A673 (cell line): ENCODE data around the gene TMEM179. TPM values are rescaled to one million over a fixed set of nuclear protein-coding genes. Genes with fewer than 3 reads are reported as not detected.
A peak's percentile ranks its signal among the peaks of the same experiment; 100 is the strongest.

Experiments used
- BruUV-seq: library from RNA; stranded (reverse); fragments of 400-500 nt; replicated peaks from 2 replicates; lab custom pipeline; 2021; lab: Mats Ljungman, UMichigan
- CTCF ChIA-PET: fragments of 300-600 bp; sonication (Branson Sonifier 250); formaldehyde crosslinking; loops from one replicate; lab custom pipeline; 2022; ENCODE audit warnings: antibody characterized with exemption; lab: Charles Lee
- POLR2A ChIA-PET: fragments of 300-600 bp; sonication (Branson Sonifier 250); formaldehyde crosslinking; loops from one replicate; lab custom pipeline; 2022; ENCODE audit warnings: antibody characterized with exemption; ENCODE audit not compliant: low non-redundant PET; lab: Charles Lee
- DNase-seq: peaks from one replicate; pipeline ENCODE4 v3.0.0-alpha.2; 2015; ENCODE audit warnings: low spot score
- H3K27ac ChIP-seq: fragments of 200-600 bp; sonication (generic); 2 replicates; pipeline ENCODE4 v1.5.1; 2016; ENCODE audit warnings: mixed run types, low read depth, mild to moderate bottlenecking, mixed read lengths, antibody characterized with exemption, low read length; ENCODE audit not compliant: poor library complexity, severe bottlenecking
- H3K27me3 ChIP-seq: fragments of 200-600 bp; sonication (generic); replicated peaks from 2 replicates; pipeline ENCODE4 v1.6.1; 2017; ENCODE audit warnings: mixed run types, low read depth, mild to moderate bottlenecking, mixed read lengths, antibody characterized with exemption, low read length; ENCODE audit not compliant: insufficient read depth, poor library complexity
- H3K36me3 ChIP-seq: fragments of 200-600 bp; sonication (generic); 2 replicates; pipeline ENCODE4 v1.6.1; 2016; ENCODE audit warnings: mixed run types, mild to moderate bottlenecking, mixed read lengths, antibody characterized with exemption, low read length; ENCODE audit not compliant: insufficient read depth, poor library complexity, severe bottlenecking
- H3K4me1 ChIP-seq: fragments of 200-600 bp; sonication (generic); 2 replicates; pipeline ENCODE4 v1.6.1; 2017; ENCODE audit warnings: mixed run types, mild to moderate bottlenecking, mixed read lengths, antibody characterized with exemption, low read length; ENCODE audit not compliant: insufficient read depth, poor library complexity, severe bottlenecking
- H3K4me3 ChIP-seq: fragments of 200-600 bp; sonication (generic); 2 replicates; pipeline ENCODE4 v1.5.1; 2016; ENCODE audit warnings: low read depth, mixed run types, mild to moderate bottlenecking, mixed read lengths, low read length; ENCODE audit not compliant: poor library complexity, severe bottlenecking
- H3K9me3 ChIP-seq: fragments of 200-600 bp; sonication (generic); 2 replicates; pipeline ENCODE4 v1.6.1; 2016; ENCODE audit warnings: mixed run types, low read depth, mild to moderate bottlenecking, mixed read lengths, antibody characterized with exemption, low read length; ENCODE audit not compliant: poor library complexity, severe bottlenecking
- CTCF ChIP-seq: fragments of 300-800, 200-600 bp; sonication (generic); conservative IDR thresholded peaks from 2 replicates; pipeline ENCODE4 v1.5.1; 2017; ENCODE audit warnings: low read depth, mild to moderate bottlenecking, antibody characterized with exemption, low read length, moderate library complexity, mixed read lengths
- EZH2 ChIP-seq: fragments of 200-600 bp; sonication (generic); IDR thresholded peaks from 2 replicates; pipeline ENCODE4 v1.6.1; 2017; ENCODE audit warnings: borderline replicate concordance, low read depth, mild to moderate bottlenecking, mixed read lengths, antibody characterized with exemption, low read length; ENCODE audit not compliant: poor library complexity, severe bottlenecking
- intact Hi-C: fragments of 100-400 bp; cut with micrococcal nuclease; formaldehyde crosslinking; loops from one replicate; pipeline ENCODE4 v1.10.0; 2022; ENCODE audit not compliant: unreplicated experiment
- total RNA-seq: library from RNA; stranded (reverse); gene quantifications from 2 replicates; pipeline ENCODE4 v1.2.3, GENCODE V29; 2021

Gene TMEM179
- total RNA-seq, 1 experiment from 2014 or later: 0.58 TPM

- BruUV-seq: no TSS peak
- H3K27ac ChIP-seq: no peak overlapping the region
- peaks cover 12% of the 10 kb centered on the region for H3K4me1 ChIP-seq
- no peak overlapping the region for H3K4me3 ChIP-seq
- CTCF ChIA-PET: no interaction called here
- no peaks in the 10 kb centered on the region for H3K9me3 ChIP-seq
- H3K36me3 ChIP-seq: no peaks in the 10 kb centered on the region
- intact Hi-C loops: no loop called here
- DNase-seq: no peak
- POLR2A ChIA-PET: no interaction called here
- peaks cover 7% of the 10 kb centered on the region for H3K27me3 ChIP-seq
- TF ChIP-seq CTCF: no peak
- no peak for TF ChIP-seq EZH2
Measured at GRCh38 chr14:104546591-104547309, 57.8 kb downstream of the TMEM179 start.

- Histone ChIP-seq H3K9me3 (no peaks in the 10 kb centered on the region), H3K27me3 (peaks cover 12% of the 10 kb centered on the region), H3K27ac (no peak overlapping the region), H3K4me3 (peak overlapping the region; percentile 7), H3K36me3 (no peaks in the 10 kb centered on the region), H3K4me1 (peaks cover 12% of the 10 kb centered on the region)
- CTCF ChIA-PET: no interaction called here
- no peak for TF ChIP-seq CTCF
- TF ChIP-seq EZH2: no peak
- no peak for DNase-seq
- POLR2A ChIA-PET: no interaction called here
- no TSS peak for BruUV-seq
- intact Hi-C loops: no loop called here
Measured at GRCh38 chr14:104545942-104546501, 58.5 kb downstream of the TMEM179 start.

GRCh38 chr14:104545151-104545941, 59.2 kb downstream of the TMEM179 start:
- TF ChIP-seq CTCF (0 out of 2 replicates have a peak, but pooled peaks have one; percentile 18), EZH2 (no peak)
- H3K27me3 ChIP-seq: peaks cover 15% of the 10 kb centered on the region
- CTCF ChIA-PET: no interaction called here
- peak; percentile 65 for DNase-seq
- POLR2A ChIA-PET: no interaction called here
- intact Hi-C loops: no loop called here
- peaks cover 12% of the 10 kb centered on the region for H3K4me1 ChIP-seq
- BruUV-seq: no TSS peak
- no peaks in the 10 kb centered on the region for H3K36me3 ChIP-seq
- peak overlapping the region; percentile 7 for H3K4me3 ChIP-seq
- no peaks in the 10 kb centered on the region for H3K9me3 ChIP-seq
- no peak overlapping the region for H3K27ac ChIP-seq
